Stomach (tissue), 4 donors: ENCODE data around the gene PRSS53.

Experiments used
- CTCF ChIP-seq, 7 experiments: fragments of 450-650 bp in 4 of 7; fragments of 200-600 bp in 3 of 7; sonication (generic) in 3 of 7; IDR thresholded peaks; one replicate each; pipeline ENCODE4 v1.5.1; 2016 to 2019; ENCODE audit warnings: antibody characterized with exemption in 7 of 7, control low read depth in 2 of 7, mild to moderate bottlenecking in 1 of 7
- POLR2A ChIP-seq, 4 donors: fragments of 450-650 bp; IDR thresholded peaks; one replicate each; pipeline ENCODE4 v1.6.1; 2016; ENCODE audit warnings: antibody characterized with exemption in 4 of 4, control low read depth in 2 of 4, mild to moderate bottlenecking in 1 of 4, moderate library complexity in 1 of 4

GRCh38 chr16:31073142-31073969 is 15.4 kb downstream of the PRSS53 start:
- TF ChIP-seq POLR2A (IDR thresholded peaks at IDR 0.05), result no peak
- peak in 1 of 7 experiments; percentile 7 for TF ChIP-seq CTCF (IDR thresholded peaks at IDR 0.05)
